GM12872 (cell line): ENCODE data around the gene CYP24A1.

Source experiments
- TF ChIP-seq, protein P1 (sequence below): IDR thresholded peaks from 3 replicates; pipeline ENCODE4 v1.5.1; 2011; ENCODE audit warnings: low read depth, mild to moderate bottlenecking, low read length, moderate library complexity; ENCODE audit not compliant: insufficient read depth

CYP24A1 gene

DNA sequence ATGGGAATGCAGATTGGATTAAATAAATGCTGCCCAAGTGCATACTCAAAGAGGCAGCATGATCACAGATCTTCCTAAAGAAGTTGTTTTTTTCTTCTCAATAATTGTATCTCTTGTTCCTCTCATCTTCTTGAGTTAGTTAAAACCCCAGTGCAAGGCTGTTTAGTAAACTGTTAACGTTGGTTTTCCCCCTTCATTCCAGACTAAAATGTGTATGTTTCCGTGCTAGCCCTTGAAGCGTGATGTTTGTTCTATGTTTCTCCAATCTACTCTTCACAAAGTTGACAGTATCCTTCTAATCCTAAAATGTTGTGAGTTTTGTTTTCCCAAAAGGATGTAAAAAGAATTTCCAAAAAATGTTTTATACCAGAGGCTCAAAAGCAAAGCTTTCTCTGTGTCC lies 15.6 kb downstream of the CYP24A1 start:
- TF ChIP-seq, protein P1, sequence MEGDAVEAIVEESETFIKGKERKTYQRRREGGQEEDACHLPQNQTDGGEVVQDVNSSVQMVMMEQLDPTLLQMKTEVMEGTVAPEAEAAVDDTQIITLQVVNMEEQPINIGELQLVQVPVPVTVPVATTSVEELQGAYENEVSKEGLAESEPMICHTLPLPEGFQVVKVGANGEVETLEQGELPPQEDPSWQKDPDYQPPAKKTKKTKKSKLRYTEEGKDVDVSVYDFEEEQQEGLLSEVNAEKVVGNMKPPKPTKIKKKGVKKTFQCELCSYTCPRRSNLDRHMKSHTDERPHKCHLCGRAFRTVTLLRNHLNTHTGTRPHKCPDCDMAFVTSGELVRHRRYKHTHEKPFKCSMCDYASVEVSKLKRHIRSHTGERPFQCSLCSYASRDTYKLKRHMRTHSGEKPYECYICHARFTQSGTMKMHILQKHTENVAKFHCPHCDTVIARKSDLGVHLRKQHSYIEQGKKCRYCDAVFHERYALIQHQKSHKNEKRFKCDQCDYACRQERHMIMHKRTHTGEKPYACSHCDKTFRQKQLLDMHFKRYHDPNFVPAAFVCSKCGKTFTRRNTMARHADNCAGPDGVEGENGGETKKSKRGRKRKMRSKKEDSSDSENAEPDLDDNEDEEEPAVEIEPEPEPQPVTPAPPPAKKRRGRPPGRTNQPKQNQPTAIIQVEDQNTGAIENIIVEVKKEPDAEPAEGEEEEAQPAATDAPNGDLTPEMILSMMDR: no peak

DNA sequence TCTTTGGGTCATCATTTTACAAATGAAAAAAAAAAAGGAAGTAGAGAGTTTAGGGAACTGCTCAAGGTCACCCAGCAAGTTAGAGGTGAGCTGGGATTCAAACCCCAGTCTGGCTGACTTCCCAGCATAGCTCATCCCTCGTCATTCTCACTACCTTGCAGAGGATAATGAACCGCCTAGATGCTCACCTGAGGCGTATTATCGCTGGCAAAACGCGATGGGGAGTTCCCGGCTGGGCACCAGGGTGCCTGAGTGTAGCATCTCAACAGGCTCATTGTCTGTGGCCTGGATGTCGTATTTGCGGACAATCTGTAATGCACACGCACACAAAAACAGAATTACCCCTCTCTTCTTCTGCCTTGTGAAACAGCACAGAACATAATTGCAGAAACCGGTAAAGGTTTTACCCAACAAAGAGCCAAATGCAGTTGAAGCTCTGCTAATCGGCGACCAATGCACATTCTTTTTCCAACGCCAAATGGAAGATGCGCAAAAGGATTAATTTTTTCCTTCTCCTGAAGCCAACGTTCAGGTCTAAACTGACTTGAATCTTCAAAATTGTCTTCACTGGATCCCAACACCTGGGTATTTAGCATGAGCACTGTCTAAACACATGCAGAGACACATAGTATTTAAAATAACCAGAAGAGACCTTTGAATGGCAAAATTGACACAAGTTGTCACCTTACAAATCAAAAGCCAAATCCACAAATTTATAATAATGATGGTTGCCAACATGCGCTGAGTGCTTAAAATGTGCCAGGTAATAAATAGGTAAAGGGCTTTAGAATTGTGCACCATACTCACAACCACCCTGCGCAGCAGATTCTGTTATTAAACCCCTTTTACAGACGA lies 16.6 kb downstream of the CYP24A1 start:
- TF ChIP-seq, protein P1: no peak

DNA sequence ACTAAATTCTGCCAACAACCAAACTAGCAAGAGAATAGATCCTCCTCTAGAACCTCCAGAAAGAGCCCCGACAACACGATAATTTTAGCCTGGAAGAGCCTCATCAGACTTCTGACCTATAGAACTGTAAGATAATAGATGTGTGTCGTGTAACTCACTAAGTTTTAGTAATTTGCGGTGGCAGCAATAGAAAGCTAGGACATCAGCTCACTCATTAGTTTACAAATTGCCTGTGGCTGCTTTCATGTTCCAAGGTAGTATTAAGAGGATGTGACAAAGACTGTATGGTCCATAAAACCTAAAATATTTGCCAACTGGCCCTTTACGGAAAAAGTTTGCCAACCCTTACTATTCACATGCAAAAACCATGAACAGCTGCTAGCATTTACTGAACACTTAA lies 17.3 kb downstream of the CYP24A1 start:
- TF ChIP-seq, protein P1: no peak

DNA sequence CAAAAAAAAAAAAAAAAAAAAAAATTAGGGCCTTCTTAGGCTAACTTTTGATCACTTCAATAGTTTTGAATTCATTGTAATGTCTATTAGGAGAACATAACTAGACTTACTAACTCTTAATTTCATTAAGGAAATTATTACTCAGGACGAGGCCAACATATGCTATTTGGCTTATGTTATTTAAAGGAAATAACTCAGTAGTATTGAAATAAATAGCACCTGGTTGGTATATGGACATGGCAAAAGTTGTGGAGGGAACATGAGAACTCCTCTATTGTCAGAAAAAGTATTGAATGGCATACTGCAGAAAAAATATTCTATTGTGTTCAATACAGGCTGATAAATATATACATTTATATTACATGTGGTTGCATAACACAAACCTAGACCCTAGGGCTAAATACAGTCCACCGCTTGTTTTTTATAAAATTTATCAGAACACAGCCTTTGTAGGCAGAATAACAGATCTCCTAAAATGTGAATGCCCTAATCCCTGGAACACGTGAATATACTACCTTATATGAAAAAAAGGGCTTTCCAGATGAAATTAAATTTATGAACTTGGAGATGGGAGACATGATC lies 18.0 kb downstream of the CYP24A1 start:
- TF ChIP-seq, protein P1: no peak

DNA sequence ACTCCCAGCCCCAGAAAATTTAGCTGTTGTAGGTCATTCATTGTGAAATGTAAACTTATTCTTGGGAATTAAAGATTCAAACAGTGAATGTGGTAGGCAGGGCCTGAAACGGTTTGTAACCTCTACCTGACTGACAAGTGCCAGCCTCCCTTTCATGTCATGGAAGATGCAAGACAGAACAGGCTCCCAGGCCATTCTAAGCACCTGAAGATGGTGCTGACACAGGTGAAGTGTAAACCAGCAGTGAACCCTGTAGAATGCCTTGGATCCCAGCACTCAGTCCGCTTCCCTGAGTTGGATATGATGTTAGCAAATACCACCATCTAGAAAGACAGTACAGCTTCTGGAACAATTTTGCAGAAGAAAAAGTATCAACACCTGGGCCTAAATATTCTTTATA lies 19.3 kb downstream of the CYP24A1 start:
- TF ChIP-seq, protein P1: no peak

DNA sequence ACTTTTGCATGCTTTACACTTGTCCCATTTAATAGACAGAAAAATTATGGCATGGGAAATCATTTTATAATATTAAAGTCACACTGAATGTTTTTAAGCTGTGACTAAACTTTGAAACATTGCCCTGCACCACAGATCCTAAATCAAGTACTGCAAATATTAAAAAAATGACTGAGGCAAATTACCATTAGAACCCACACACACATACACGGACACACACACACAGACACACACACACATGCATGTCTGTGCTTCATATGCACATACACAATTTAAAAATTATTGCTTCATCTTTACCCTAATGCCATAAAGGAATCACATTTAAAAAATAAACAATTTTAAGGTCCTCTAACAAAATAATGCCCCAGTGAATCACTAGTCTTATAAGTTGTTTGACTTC lies 19.9 kb downstream of the CYP24A1 start:
- TF ChIP-seq, protein P1: no peak

DNA sequence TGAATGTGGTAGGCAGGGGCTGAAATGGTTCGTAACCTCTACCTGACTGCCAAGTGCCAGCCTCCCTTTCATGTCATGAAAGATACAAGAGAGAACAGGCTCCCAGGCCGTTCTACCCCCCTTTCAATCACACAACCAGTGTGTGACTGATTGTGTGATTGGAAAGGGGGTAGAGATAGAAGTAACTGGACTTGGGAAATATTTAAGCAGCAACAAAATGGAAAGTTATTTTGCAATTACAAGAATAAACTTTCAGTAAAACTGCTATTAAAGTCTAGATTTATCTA lies 20.8 kb downstream of the CYP24A1 start:
- TF ChIP-seq, protein P1: no peak
